HG02938 (cell line): ENCODE data around the gene LHCGR.

Experiments
- ATAC-seq: cut with Tn5 transposase; IDR thresholded peaks from one replicate; pipeline ENCODE4 v1.9.1; 2021; ENCODE audit warnings: mild to moderate bottlenecking, moderate library complexity; ENCODE audit not compliant: unreplicated experiment

The LHCGR gene

GRCh38 chr2:48755473-48755872, at the start of gene LHCGR:
TSS of gene LHCGR (minus strand) at chr2:48755724. CDS start at chr2:48755671, 53 bp downstream.
- ATAC-seq: no peak

GRCh38 chr2:48799601-48800000, 44.1 kb upstream of the LHCGR start:
- ATAC-seq: no peak

- no peak for ATAC-seq
Measured at GRCh38 chr2:48795065-48795464, 39.5 kb upstream of the LHCGR start.

GRCh38 chr2:48793671-48794070, 38.1 kb upstream of the LHCGR start:
- ATAC-seq: no peak

GRCh38 chr2:48792030-48792429, 36.5 kb upstream of the LHCGR start:
- ATAC-seq: no peak

GRCh38 chr2:48790407-48791170, 35.1 kb upstream of the LHCGR start:
- no peak for ATAC-seq

GRCh38 chr2:48787580-48787979, 32.1 kb upstream of the LHCGR start:
- ATAC-seq: no peak

- ATAC-seq: no peak
Measured at GRCh38 chr2:48781366-48781765, 25.8 kb upstream of the LHCGR start.

- no peak for ATAC-seq
Measured at GRCh38 chr2:48779019-48779716, 23.6 kb upstream of the LHCGR start.

GRCh38 chr2:48774251-48774650, 18.7 kb upstream of the LHCGR start:
- ATAC-seq: no peak

- ATAC-seq: no peak
Measured at GRCh38 chr2:48771241-48772014, 15.9 kb upstream of the LHCGR start.

- ATAC-seq: no peak
Measured at GRCh38 chr2:48770181-48770580, 14.7 kb upstream of the LHCGR start.

GRCh38 chr2:48768669-48769068, 13.1 kb upstream of the LHCGR start:
- ATAC-seq: no peak

GRCh38 chr2:48767330-48767729, 11.8 kb upstream of the LHCGR start:
- ATAC-seq: no peak

GRCh38 chr2:48760826-48761225, 5.3 kb upstream of the LHCGR start:
- ATAC-seq: no peak

- no peak for ATAC-seq
Measured at GRCh38 chr2:48759682-48760081, 4.2 kb upstream of the LHCGR start.

GRCh38 chr2:48756289-48756688, 765 bp upstream of the LHCGR start:
- no peak for ATAC-seq

GRCh38 chr2:48754874-48755273, 650 bp downstream of the LHCGR start:
- no peak for ATAC-seq

- no peak for ATAC-seq
Measured at GRCh38 chr2:48753228-48753627, 2.3 kb downstream of the LHCGR start.

GRCh38 chr2:48750128-48750739, 5.3 kb downstream of the LHCGR start:
- ATAC-seq: peak; percentile 81
